ENCODE data around the gene DDX23. TPM values are rescaled to one million over a fixed set of nuclear protein-coding genes. Genes with fewer than 3 reads are reported as not detected.

Gene DDX23
- total RNA-seq, 1 experiment from 2014 or later: 107 TPM

DNA sequence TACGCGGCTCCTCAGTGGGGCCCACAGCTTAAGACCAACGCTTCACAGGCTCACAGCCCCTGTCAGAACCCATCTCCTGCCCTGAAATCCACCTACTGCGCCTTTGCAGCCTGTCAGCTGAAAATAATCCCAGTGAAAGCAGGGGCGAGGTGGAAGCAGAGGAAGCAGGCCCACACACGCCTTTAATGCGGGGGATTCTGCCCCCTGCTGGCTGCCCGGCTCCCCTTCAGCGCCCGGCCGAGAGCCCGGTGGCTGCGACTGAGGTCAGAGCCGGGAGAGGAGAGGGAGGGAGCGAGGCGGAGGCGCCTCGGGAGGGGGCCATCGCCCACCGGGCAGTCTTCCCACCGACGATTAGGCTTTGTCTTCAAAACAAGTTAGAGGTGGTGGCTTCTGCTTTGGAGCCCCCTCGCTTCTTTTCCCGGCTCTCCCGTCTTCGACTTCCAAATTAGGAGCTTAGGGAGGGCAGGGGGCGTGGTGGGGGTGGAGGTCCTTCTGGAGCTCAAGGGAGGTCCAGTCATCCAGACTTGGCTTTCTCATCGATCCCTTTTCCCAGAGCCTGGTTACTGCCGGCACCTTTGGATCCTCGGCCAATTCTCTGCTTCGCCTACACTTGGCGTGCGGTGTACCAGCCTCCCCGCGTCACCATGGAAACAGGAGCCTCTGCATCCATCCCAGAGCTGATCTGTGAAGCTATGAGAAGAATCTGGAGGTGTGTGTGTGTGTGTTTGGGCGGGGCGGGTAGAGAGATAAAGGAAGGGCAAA, 38.9 kb upstream of the DDX23 start (continued):
- TF ChIP-seq, protein P1, sequence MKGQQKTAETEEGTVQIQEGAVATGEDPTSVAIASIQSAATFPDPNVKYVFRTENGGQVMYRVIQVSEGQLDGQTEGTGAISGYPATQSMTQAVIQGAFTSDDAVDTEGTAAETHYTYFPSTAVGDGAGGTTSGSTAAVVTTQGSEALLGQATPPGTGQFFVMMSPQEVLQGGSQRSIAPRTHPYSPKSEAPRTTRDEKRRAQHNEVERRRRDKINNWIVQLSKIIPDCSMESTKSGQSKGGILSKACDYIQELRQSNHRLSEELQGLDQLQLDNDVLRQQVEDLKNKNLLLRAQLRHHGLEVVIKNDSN (CRISPR knock-in tag; IDR thresholded peaks at IDR 0.05): no peak

DNA sequence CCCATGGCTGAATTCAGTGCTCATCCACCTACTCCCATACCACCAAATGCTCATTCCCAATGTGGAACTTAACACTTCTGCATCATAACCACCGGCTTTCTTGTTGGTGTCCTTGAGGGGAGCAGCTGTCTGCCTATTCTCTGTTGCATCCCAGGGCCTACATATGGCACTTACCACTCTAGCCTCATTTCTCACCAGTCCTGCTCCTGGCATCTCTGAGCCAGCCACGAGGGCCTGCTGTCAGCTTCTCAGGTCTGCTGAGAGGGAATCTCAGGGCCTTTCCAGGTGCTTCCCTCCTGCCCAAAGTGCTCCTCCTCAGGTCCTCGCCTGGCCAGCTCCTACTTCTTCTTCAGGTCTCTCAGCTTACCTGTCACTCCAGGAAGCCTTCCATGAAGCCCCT, 37.7 kb upstream of the DDX23 start:
- ATAC-seq: no peak
- ChIA-PET POLR2A (interaction anchor here (2.6 kb wide), 1 partner anchor 37 kb away, joined by 20 read pairs; the partner anchor contains the start of gene DDX23), CTCF (interaction anchor here (1.6 to 6.8 kb wide), 11 partner anchors 7 to 199 kb away, joined by 4 to 352 read pairs (median 36); partner anchors contain the start of genes DDN, DDX23, FKBP11 and RND1)
- Mint-ChIP-seq H3K27me3 (ENCODE audit: low read depth) (peaks cover 26% of the 10 kb centered on the region), H3K9me3 (no peaks in the 10 kb centered on the region), H3K4me1 (peaks cover 7% of the 10 kb centered on the region), H3K36me3 (no peaks in the 10 kb centered on the region), H3K4me3 (no peak overlapping the region), H3K27ac (no peak overlapping the region)
- TF ChIP-seq TEAD4 (CRISPR knock-in tag; IDR thresholded peaks at IDR 0.05) (no peak), ZNF138 (CRISPR knock-in tag; conservative IDR thresholded peaks at IDR 0.05) (no peak), ZNF232 (CRISPR knock-in tag; IDR thresholded peaks at IDR 0.05) (no peak), TCF7 (CRISPR knock-in tag; IDR thresholded peaks at IDR 0.05; ENCODE audit: low read depth) (no peak), GABPB1 (CRISPR knock-in tag; IDR thresholded peaks at IDR 0.05) (no peak)
- TF ChIP-seq, protein P1 (CRISPR knock-in tag; IDR thresholded peaks at IDR 0.05): no peak
- TF ChIP-seq, protein P2, sequence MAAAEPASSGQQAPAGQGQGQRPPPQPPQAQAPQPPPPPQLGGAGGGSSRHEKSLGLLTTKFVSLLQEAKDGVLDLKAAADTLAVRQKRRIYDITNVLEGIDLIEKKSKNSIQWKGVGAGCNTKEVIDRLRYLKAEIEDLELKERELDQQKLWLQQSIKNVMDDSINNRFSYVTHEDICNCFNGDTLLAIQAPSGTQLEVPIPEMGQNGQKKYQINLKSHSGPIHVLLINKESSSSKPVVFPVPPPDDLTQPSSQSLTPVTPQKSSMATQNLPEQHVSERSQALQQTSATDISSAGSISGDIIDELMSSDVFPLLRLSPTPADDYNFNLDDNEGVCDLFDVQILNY (CRISPR knock-in tag; IDR thresholded peaks at IDR 0.05): no peak
- TF ChIP-seq, protein P3, sequence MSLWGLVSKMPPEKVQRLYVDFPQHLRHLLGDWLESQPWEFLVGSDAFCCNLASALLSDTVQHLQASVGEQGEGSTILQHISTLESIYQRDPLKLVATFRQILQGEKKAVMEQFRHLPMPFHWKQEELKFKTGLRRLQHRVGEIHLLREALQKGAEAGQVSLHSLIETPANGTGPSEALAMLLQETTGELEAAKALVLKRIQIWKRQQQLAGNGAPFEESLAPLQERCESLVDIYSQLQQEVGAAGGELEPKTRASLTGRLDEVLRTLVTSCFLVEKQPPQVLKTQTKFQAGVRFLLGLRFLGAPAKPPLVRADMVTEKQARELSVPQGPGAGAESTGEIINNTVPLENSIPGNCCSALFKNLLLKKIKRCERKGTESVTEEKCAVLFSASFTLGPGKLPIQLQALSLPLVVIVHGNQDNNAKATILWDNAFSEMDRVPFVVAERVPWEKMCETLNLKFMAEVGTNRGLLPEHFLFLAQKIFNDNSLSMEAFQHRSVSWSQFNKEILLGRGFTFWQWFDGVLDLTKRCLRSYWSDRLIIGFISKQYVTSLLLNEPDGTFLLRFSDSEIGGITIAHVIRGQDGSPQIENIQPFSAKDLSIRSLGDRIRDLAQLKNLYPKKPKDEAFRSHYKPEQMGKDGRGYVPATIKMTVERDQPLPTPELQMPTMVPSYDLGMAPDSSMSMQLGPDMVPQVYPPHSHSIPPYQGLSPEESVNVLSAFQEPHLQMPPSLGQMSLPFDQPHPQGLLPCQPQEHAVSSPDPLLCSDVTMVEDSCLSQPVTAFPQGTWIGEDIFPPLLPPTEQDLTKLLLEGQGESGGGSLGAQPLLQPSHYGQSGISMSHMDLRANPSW (CRISPR knock-in tag; conservative IDR thresholded peaks at IDR 0.05; ENCODE audit: low read depth): no peak
- TF ChIP-seq, protein P4, sequence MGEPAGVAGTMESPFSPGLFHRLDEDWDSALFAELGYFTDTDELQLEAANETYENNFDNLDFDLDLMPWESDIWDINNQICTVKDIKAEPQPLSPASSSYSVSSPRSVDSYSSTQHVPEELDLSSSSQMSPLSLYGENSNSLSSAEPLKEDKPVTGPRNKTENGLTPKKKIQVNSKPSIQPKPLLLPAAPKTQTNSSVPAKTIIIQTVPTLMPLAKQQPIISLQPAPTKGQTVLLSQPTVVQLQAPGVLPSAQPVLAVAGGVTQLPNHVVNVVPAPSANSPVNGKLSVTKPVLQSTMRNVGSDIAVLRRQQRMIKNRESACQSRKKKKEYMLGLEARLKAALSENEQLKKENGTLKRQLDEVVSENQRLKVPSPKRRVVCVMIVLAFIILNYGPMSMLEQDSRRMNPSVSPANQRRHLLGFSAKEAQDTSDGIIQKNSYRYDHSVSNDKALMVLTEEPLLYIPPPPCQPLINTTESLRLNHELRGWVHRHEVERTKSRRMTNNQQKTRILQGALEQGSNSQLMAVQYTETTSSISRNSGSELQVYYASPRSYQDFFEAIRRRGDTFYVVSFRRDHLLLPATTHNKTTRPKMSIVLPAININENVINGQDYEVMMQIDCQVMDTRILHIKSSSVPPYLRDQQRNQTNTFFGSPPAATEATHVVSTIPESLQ (CRISPR knock-in tag; IDR thresholded peaks at IDR 0.05): no peak
- TF ChIP-seq, protein P5, sequence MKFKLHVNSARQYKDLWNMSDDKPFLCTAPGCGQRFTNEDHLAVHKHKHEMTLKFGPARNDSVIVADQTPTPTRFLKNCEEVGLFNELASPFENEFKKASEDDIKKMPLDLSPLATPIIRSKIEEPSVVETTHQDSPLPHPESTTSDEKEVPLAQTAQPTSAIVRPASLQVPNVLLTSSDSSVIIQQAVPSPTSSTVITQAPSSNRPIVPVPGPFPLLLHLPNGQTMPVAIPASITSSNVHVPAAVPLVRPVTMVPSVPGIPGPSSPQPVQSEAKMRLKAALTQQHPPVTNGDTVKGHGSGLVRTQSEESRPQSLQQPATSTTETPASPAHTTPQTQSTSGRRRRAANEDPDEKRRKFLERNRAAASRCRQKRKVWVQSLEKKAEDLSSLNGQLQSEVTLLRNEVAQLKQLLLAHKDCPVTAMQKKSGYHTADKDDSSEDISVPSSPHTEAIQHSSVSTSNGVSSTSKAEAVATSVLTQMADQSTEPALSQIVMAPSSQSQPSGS (CRISPR knock-in tag; IDR thresholded peaks at IDR 0.05; ENCODE audit: borderline replicate concordance, low read depth): no peak
- TF ChIP-seq, protein P6, sequence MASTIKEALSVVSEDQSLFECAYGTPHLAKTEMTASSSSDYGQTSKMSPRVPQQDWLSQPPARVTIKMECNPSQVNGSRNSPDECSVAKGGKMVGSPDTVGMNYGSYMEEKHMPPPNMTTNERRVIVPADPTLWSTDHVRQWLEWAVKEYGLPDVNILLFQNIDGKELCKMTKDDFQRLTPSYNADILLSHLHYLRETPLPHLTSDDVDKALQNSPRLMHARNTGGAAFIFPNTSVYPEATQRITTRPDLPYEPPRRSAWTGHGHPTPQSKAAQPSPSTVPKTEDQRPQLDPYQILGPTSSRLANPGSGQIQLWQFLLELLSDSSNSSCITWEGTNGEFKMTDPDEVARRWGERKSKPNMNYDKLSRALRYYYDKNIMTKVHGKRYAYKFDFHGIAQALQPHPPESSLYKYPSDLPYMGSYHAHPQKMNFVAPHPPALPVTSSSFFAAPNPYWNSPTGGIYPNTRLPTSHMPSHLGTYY (CRISPR knock-in tag; IDR thresholded peaks at IDR 0.05): no peak
- no peak for DNase-seq (ENCODE audit: low spot score)

Measured in WTC11 (cell line).